H1 (cell line): ENCODE results near the gene SLAMF1. TPM values are rescaled to one million over a fixed set of nuclear protein-coding genes. Genes with fewer than 3 reads are reported as not detected.

ENCODE experiments used
- BCL11A ChIP-seq, 2 experiments: IDR thresholded peaks; one replicate each; pipeline ENCODE4 v1.6.1; 2011; ENCODE audit warnings: low read depth in 2 of 2, low read length in 2 of 2, mild to moderate bottlenecking in 2 of 2
- CBX5 ChIP-seq: fragments of 300-800, 300-1000 bp; sonication (generic); IDR thresholded peaks from 2 replicates; pipeline ENCODE4 v1.7.1; 2016; ENCODE audit warnings: antibody characterized with exemption, low read length, low read depth
- CHD2 ChIP-seq: IDR thresholded peaks from 2 replicates; pipeline ENCODE4 v1.6.1; 2012; ENCODE audit warnings: low read length, improper control_type of control experiment
- GABPA ChIP-seq: IDR thresholded peaks from 2 replicates; pipeline ENCODE4 v1.6.1; 2011; ENCODE audit warnings: mild to moderate bottlenecking, low read length, moderate library complexity, borderline replicate concordance; ENCODE audit not compliant: insufficient read depth
- RAD21 ChIP-seq, 2 experiments: IDR thresholded peaks in 1 of 2; conservative IDR thresholded peaks in 1 of 2; 2 replicates each; pipeline ENCODE4 v1.6.1; 2011; ENCODE audit warnings: low read depth in 2 of 2, low read length in 2 of 2, improper control_type of control experiment in 1 of 2, inconsistent platforms in 1 of 2, mild to moderate bottlenecking in 1 of 2, moderate library complexity in 1 of 2
- RBBP5 ChIP-seq: IDR thresholded peaks from 2 replicates; pipeline ENCODE4 v1.7.1; 2012; ENCODE audit warnings: low read depth, mild to moderate bottlenecking, inconsistent platforms, low read length, moderate library complexity, borderline replicate concordance
- RFX5 ChIP-seq: IDR thresholded peaks from 2 replicates; pipeline ENCODE4 v1.6.1; 2011; ENCODE audit warnings: low read depth, low read length, improper control_type of control experiment, borderline replicate concordance
- RXRA ChIP-seq: IDR thresholded peaks from 2 replicates; pipeline ENCODE4 v1.6.1; 2011; ENCODE audit warnings: low read depth, mild to moderate bottlenecking, low read length, moderate library complexity; ENCODE audit not compliant: insufficient read depth
- SP1 ChIP-seq: IDR thresholded peaks from 2 replicates; pipeline ENCODE4 v1.6.1; 2011; ENCODE audit warnings: low read depth, low read length
- TAF7 ChIP-seq: optimal IDR thresholded peaks from 2 replicates; pipeline ENCODE3; 2011; ENCODE audit warnings: low read depth, mild to moderate bottlenecking, inconsistent platforms, low read length, moderate library complexity, borderline replicate concordance
- YY1 ChIP-seq: IDR thresholded peaks from 2 replicates; pipeline ENCODE4 v1.6.1; 2011; ENCODE audit warnings: low read depth, mild to moderate bottlenecking, low read length
- polyA plus RNA-seq, 7 experiments: library from polyadenylated mRNA; depleted of rRNA in 3 of 7; stranded (reverse) in 5 of 7; unstranded in 2 of 7; fragments of >200 nt in 5 of 7; fragments of 200-250 nt in 2 of 7; gene quantifications; 1 replicate in 5 of 7; 2 replicates in 1 of 7; 4 replicates in 1 of 7; pipeline versions ENCODE4 v1.2.1 to v1.2.3, GENCODE V29; 2011 to 2013; ENCODE audit warnings: missing spikeins in 2 of 7, mixed read lengths in 2 of 7
- total RNA-seq: library from RNA; stranded (reverse); fragmentation: NEBNext Ultra II Directional; extraction: Animal tissue kit (Norgen Biotek cat#: 25700); gene quantifications from 2 replicates; pipeline ENCODE4 v1.2.1, GENCODE V29; 2021
- TF ChIP-seq, protein P1 (sequence below): fragments of 300-600 bp; sonication (generic); IDR thresholded peaks from 2 replicates; pipeline ENCODE4 v1.7.1; 2012; ENCODE audit warnings: low read length, moderate library complexity, mild to moderate bottlenecking, inconsistent platforms; ENCODE audit not compliant: insufficient replicate concordance

The SLAMF1 gene
- total and polyA plus RNA-seq, 2 of the 8 experiments (the other 6 are each of a cell fraction or from before 2014, with no cell fraction given) = not detected

DNA sequence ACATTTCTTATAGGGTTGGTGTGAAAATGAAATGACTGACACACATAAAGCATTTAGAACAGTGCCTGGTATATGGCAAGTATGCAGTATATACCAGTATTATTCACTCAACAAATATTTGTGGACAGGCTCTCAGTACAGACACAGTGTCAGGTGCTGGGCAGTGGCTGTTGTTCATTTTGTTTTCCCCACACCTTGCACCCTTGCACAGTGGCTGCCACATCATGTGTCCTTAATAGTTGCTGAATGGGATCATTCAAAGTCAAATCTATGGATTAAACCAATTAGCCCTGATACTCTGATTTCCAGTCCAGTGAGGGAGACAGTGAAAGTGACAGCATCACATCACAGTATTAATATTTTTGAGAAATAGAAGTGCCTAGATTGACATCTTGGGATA lies 2.4 kb downstream of the SLAMF1 start (continued):
- TF ChIP-seq, protein P1, sequence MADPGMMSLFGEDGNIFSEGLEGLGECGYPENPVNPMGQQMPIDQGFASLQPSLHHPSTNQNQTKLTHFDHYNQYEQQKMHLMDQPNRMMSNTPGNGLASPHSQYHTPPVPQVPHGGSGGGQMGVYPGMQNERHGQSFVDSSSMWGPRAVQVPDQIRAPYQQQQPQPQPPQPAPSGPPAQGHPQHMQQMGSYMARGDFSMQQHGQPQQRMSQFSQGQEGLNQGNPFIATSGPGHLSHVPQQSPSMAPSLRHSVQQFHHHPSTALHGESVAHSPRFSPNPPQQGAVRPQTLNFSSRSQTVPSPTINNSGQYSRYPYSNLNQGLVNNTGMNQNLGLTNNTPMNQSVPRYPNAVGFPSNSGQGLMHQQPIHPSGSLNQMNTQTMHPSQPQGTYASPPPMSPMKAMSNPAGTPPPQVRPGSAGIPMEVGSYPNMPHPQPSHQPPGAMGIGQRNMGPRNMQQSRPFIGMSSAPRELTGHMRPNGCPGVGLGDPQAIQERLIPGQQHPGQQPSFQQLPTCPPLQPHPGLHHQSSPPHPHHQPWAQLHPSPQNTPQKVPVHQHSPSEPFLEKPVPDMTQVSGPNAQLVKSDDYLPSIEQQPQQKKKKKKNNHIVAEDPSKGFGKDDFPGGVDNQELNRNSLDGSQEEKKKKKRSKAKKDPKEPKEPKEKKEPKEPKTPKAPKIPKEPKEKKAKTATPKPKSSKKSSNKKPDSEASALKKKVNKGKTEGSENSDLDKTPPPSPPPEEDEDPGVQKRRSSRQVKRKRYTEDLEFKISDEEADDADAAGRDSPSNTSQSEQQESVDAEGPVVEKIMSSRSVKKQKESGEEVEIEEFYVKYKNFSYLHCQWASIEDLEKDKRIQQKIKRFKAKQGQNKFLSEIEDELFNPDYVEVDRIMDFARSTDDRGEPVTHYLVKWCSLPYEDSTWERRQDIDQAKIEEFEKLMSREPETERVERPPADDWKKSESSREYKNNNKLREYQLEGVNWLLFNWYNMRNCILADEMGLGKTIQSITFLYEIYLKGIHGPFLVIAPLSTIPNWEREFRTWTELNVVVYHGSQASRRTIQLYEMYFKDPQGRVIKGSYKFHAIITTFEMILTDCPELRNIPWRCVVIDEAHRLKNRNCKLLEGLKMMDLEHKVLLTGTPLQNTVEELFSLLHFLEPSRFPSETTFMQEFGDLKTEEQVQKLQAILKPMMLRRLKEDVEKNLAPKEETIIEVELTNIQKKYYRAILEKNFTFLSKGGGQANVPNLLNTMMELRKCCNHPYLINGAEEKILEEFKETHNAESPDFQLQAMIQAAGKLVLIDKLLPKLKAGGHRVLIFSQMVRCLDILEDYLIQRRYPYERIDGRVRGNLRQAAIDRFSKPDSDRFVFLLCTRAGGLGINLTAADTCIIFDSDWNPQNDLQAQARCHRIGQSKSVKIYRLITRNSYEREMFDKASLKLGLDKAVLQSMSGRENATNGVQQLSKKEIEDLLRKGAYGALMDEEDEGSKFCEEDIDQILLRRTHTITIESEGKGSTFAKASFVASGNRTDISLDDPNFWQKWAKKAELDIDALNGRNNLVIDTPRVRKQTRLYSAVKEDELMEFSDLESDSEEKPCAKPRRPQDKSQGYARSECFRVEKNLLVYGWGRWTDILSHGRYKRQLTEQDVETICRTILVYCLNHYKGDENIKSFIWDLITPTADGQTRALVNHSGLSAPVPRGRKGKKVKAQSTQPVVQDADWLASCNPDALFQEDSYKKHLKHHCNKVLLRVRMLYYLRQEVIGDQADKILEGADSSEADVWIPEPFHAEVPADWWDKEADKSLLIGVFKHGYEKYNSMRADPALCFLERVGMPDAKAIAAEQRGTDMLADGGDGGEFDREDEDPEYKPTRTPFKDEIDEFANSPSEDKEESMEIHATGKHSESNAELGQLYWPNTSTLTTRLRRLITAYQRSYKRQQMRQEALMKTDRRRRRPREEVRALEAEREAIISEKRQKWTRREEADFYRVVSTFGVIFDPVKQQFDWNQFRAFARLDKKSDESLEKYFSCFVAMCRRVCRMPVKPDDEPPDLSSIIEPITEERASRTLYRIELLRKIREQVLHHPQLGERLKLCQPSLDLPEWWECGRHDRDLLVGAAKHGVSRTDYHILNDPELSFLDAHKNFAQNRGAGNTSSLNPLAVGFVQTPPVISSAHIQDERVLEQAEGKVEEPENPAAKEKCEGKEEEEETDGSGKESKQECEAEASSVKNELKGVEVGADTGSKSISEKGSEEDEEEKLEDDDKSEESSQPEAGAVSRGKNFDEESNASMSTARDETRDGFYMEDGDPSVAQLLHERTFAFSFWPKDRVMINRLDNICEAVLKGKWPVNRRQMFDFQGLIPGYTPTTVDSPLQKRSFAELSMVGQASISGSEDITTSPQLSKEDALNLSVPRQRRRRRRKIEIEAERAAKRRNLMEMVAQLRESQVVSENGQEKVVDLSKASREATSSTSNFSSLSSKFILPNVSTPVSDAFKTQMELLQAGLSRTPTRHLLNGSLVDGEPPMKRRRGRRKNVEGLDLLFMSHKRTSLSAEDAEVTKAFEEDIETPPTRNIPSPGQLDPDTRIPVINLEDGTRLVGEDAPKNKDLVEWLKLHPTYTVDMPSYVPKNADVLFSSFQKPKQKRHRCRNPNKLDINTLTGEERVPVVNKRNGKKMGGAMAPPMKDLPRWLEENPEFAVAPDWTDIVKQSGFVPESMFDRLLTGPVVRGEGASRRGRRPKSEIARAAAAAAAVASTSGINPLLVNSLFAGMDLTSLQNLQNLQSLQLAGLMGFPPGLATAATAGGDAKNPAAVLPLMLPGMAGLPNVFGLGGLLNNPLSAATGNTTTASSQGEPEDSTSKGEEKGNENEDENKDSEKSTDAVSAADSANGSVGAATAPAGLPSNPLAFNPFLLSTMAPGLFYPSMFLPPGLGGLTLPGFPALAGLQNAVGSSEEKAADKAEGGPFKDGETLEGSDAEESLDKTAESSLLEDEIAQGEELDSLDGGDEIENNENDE = no peak
- TF ChIP-seq RXRA = no peak
- no peak for TF ChIP-seq TAF7
- no peak for TF ChIP-seq CBX5
- no peak for TF ChIP-seq GABPA
- TF ChIP-seq RAD21 (IDR thresholded peaks at IDR 0.05 in 1 of 2, conservative IDR thresholded peaks at IDR 0.05 in 1 of 2; ENCODE audit: low read depth in 2 of 2, low read length in 2 of 2) = no peak
- no peak for TF ChIP-seq RBBP5
- no peak for TF ChIP-seq SP1
- TF ChIP-seq YY1 = no peak
- no peak for TF ChIP-seq CHD2
- TF ChIP-seq BCL11A (IDR thresholded peaks at IDR 0.05; ENCODE audit: low read depth in 2 of 2, low read length in 2 of 2) = no peak
- no peak for TF ChIP-seq RFX5
